CD4-positive, alpha-beta T cell treated with Interleukin-6 at 100 ng/mL for 8 hours (primary cell): Measurements from ENCODE around the gene PDK2.
"Not testable (repeated sequence)": the region's sequence is repeated elsewhere in the genome, so short reads cannot be mapped to it uniquely, and the experiment has no call there.

Experiments used
- DNase-seq: peaks from one replicate; pipeline ENCODE4 v3.0.0-alpha.2; 2020; ENCODE audit warnings: mixed read lengths, low spot score

PDK2 gene

DNA sequence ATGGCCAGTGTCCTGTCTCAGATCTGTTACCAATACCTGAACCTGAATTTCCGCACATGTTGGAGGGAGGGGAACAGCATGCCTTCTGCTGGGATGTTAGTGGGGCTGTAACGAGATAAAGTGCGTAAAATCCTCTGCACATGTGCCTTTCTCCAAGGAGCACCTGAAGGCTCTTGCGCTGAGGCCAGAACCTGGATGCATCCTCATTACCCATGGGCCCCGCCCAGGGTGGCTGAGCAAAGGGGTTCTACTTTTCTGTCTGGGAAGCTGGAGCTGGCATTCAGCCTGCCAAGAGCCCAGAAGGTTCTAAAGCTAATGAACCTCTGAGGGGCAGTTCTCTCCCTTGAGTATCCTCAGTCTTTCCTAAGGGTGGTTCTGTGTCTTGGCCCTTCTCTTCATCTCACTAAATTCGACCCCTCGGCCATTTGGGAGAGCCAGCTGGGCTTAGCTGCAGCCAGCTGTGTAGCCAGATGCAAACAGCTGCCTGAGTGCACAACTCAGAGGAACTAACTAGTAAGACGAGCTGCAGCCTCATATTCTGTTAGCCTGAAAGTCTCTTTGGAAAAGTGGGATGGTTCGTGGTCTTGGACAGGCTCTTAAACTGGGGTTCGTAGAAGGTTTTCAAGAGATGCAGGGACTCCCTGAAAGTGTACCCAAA, 36.7 kb upstream of the PDK2 start:
- DNase-seq = no peak

DNA sequence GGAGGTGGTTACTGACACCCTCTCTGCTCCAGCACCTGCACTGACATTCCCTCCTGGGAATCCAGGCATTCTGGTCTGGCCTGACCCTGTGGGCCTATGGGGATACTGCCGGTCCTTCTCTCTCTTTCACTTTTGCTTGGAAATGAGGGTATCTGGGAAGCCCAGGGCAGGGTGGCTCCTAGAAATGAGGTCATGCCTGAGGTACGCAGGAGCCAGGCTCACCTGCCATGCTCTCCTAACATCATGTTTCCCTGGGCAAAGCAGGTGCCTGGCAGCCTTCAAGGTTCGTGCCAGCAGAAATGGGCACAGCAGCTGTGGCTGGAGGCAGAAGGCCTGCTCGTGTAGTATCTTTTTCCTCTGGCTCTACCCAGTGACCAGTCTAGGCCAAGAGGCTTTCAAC, 35.9 kb upstream of the PDK2 start:
- DNase-seq = no peak

DNA sequence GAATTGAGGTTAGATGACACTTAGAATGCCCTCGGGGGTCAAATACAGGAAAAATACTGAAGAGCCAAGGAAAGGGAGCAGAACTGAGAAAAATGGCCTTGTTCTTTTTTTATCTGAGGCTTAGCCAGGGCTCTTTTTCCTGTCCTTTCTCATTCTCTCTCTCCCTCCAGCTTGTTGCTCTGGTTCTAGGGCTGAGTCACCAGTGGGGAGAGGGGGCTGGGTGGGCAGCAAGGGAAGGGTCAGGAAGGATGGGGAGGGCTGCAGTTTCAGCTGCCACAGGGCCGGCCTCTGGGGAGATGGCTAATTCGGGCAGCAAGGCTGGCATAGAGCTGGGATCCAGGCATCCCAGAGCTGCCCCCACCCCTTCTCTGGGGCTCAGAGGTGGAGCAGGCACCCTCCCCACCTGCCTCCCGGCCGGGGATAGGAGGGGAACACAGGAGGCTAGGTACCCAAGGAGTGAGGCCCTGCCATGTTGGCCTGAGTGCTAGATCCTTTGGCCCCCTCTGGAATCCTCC, 35.3 kb upstream of the PDK2 start:
- DNase-seq = no peak

DNA sequence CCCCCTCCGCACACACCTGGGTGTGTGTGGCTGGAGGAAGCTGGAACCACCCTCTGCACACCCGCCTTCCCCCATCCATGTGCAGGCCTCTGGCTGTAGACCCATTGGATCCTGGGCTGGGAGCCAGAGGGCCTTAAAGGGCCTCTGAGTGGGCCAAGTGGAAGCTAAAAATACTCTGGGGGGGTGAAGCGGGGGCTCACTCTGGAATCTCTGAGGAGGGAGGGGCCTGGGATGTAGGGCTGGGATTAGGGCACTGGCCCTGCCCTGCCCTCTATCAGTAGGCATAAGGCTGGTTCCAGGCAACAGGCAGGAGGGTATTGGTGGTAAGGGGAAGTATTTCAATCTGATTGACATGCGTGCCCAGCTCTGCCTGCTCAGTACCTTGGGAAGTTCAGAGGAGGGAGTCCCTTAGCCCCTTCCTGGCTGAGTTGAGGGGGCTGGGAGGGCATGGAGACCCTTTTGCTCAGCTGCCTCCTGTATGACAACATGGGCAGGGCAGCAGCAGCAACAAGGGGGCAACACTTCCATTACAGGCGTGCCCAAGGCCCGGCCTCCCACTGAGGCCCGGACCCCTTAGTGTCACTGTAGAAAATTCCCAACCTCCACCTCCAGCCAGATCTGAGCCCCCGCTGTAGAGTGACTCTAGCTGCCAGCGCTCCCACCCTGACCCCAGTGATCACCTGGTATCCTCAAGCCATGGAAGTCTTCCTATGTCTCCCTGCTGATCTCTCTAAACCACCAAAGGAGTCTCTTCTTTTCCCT, 34.0 kb upstream of the PDK2 start:
- no peak for DNase-seq

DNA sequence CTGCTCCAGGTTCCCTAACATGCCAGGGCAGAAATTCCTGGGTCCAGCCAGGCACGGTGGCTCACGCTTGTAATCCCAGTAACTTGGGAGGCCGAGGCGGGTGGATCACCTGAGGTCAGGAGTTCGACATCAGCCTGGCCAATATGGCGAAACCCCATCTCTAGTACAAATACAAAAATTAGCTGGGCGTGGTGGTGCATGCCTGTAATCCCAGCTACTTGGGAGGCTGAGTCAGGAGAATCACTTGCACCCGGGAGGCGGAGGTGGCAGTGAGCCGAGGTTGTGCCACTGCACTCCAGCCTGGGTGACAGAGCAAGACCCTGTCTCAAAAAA, 33.5 kb upstream of the PDK2 start:
- DNase-seq = not testable (repeated sequence)

DNA sequence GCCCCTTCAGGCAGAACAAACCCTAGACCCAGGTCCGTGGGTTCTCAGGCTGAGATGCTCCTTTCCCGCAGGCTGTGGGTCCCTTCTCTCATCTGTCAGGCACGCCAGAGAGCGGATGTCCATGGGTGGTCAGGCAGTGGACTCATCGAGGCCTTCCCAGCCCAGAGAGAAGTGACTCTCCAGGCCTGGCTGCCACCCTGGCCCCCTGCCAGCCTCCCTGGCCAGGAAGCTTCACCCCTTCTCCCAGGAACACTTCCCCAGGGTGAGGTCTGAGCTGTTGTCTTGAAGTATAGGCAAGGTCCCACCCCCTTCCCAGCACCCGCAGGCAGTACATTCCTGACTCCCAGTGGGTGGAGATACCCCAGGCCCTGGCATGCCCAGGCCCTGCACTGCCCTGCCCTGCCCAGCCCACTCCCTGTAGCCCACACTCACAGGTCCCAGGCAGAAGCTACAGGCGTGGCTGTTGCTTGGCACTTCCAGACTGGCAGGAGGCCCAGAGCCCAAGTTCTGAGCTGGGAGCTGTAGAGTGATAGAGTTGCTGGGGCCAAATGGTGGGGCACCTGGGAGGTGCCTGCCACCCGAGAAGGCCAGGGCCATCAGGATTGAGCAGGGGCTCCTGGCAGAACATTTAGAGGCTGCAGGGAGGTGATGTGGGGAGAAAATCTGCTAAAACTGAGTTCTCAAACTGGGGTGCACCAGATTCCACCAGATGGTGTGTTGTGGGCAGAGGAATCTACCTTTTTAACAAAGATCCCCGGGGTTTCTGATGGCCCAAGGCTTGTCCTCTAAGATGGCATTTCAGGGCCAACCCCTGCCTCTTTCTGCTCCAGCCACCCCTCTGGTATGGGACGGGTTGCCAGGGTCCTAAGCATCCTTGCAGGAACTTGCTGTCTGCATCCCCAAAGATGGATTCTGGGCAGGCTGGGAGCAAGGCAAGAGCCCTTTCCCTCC, 32.6 kb upstream of the PDK2 start:
- DNase-seq = no peak

DNA sequence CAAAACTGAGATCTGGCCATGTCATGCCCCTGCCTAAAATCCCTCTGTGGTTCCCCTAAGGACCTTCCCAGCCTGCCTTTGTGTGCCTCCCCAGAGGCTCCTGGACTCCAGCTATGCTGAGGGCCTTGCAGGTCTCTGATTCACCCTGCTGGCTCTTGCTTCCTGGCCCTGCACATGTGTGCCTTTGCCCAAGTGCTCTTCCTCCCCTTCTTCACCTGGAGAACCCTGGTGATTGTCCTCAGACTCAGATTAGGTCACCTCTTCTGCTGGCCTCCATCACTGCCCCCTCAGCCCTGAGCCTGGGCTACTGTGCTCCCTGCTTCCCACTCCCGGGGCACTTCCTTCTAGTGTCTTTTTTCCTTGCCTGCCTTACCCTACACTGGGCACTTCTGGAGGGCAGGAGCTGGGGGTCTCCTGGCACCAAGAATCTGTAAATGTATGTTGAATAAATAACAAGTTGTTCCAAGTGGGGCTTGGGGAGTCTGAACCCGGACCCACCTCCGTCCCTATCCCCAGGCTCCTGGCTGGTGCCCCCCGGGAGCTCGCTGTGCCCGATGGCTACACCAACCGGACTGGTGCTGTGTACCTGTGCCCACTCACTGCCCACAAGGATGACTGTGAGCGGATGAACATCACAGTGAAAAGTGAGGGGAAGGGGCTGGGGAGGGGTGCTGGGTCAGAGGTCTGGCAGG, 31.4 kb upstream of the PDK2 start:
- DNase-seq = no peak

DNA sequence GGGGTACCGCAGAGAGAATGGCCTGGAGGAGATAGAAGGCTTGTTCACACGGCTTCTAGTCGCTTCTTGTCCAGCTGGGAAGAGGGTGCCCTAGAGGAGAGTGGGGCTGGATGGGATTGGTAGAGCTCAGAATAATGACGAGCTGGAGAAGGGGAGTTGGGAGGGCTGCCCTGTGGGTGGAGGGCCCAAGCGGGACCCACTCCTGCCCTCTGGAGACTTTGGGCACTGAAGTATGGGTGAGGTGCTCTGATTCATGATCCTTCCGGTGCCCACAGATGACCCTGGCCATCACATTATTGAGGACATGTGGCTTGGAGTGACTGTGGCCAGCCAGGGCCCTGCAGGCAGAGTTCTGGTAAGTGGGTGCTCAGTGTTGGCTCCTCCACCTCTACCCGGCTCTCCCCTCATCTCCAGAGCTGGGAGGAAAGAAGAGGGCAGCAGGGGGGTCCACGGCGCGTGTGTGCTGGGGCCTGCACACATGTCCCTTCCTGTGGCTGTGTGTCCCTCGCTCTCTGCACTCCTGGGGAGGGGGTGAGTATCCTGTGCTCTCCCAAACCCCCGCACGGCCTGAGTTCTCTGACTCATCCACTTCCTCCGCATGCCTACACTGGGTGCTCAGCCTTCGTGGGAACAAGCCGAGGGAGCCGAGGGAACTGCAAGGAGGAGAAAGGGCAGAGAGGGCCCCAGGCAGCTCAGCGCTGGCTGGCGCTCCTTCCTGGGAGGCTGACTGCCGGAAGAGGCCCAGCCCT, 30.7 kb upstream of the PDK2 start:
- DNase-seq = no peak

DNA sequence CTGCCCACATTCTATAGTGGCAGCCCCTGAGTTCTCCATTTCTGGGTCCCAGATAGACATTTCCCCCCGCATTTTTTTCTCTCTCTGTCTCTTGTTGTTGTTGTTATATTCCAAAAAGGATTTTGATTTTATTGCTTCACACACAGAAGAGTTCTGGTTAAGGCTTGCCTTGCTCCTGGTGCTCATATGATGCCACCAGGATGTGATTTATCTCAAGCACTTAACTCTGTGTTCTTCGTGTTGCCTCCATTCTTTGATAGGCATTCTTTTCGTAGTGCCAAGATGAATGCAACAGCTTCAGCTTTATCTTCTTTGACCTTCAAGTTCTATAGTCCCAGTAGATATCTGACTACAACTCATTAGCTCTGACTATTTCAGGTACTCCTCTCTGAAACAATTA, 30.1 kb upstream of the PDK2 start:
- DNase-seq = no peak

DNA sequence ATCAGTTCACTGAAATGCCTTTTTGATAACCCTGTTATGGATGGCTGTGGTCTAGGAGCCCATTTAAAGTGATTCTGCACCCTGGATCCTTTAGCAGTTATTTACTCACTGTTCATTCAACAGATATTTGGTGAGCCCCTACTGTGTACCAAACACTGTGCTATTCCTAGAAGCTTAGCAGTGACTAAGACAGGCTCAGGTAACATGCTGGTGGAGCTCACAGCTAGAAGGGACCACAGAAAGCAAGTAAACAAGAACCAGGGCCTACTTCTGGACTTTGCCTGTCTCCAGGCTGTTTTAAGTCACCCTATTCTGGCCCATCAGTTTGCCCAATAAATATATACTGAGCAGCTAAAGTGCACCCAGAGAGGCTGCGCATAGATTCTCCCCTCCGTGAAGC, 28.2 kb upstream of the PDK2 start:
- DNase-seq = no peak

DNA sequence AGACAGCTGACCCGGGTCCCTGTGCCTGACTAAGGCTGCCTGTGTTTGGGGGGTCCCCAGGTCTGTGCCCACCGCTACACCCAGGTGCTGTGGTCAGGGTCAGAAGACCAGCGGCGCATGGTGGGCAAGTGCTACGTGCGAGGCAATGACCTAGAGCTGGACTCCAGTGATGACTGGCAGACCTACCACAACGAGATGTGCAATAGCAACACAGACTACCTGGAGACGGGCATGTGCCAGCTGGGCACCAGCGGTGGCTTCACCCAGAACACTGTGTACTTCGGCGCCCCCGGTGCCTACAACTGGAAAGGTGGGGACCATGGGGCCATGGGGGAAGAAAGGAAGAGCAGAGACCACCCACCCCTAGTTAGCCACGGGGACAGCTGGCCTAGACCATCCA, 27.2 kb upstream of the PDK2 start:
- DNase-seq = no peak

DNA sequence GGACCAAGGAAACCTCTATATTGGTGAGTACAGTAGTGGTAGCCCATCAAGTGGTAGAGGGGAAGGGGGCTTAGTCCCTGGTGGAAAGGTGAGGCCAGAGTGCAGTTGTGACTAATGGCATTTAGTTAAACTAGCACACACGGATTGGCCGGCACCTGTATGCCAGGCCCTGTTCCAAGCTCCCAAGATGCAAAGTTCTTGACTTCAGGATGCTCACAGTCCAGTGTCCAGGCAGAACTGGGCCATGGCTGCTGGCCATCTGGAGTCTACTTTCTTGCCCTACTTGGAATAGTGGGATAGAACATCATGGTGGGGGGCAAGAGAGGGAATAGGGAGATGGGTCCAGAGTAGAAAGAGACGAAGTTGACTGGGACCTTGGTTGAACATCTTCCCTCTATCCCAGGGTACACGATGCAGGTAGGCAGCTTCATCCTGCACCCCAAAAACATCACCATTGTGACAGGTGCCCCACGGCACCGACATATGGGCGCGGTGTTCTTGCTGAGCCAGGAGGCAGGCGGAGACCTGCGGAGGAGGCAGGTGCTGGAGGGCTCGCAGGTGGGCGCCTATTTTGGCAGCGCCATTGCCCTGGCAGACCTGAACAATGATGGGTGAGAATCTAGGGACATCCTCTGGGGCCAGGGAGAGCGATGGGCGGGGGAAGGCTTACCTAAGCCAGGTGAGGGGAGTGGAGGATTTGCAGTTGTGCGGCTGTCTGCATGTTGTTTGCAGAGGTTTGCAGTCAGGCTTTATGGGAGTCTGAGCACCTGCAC, 24.1 kb upstream of the PDK2 start:
- DNase-seq = no peak

DNA sequence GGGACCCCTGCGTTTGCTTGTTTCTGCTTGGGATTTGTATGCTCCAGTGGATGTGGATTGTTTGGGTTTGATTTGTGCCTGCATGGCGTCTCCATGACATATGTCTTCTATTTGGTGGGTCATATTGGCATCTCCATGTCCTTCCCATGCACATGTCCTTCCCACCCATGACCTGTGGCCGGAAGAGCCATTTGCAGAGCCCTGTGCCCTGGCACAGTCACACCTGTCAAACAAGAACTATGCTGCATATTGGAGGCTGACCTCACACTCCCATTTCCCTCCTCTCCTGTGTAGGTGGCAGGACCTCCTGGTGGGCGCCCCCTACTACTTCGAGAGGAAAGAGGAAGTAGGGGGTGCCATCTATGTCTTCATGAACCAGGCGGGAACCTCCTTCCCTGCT, 23.5 kb upstream of the PDK2 start:
- no peak for DNase-seq

DNA sequence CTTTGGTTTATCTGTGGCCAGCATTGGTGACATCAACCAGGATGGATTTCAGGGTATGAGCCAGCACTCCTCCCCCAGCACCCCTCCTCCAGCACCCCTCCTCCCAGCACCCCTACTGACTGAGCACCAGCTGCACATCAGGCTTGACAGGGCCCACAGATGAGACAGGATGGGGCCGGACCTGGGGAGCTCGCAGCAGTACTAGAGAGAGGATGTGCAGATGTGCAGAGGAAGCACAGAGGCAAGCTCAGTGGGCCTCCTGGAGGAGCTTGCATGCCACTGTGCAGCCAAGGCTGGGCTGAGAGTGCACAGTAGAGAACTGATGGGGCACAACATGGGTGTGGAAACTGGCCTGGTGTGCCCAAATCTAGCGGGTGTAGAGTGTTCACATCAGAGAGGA, 23.0 kb upstream of the PDK2 start:
- DNase-seq = no peak

DNA sequence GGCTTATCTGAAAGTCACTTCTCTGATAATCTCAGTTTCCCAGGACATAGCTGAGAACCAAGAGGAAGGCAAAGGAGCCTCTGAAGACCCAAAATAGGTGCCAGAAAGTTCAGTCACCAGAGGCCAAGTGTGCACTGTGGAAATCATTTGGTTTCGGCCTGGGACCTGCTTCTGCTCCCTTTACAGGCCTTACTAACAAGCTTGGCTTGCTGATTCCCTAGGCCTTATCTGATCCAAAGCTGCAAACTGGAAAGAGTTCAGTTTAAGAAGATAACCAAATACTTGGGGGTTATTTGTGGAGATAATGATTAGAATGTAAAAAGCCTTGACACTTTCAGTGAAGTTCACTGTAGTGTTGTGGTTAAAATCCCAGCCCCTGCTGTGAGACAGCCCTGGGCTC, 22.2 kb upstream of the PDK2 start:
- no peak for DNase-seq

DNA sequence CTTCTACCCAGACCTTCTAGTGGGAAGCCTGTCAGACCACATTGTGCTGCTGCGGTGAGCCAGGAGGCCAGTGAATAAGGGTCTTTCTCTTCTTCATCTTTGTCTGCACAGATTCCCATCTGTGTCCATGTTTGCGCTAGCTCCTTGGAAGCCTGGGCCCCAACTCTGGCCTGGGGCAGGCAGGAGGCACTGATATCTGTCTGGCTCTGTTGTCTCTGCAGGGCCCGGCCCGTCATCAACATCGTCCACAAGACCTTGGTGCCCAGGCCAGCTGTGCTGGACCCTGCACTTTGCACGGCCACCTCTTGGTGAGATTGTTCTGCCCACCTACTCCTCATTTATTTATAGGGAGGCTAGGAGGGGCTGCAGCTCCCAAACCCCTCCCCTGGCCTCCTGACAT, 20.9 kb upstream of the PDK2 start:
- DNase-seq = no peak

DNA sequence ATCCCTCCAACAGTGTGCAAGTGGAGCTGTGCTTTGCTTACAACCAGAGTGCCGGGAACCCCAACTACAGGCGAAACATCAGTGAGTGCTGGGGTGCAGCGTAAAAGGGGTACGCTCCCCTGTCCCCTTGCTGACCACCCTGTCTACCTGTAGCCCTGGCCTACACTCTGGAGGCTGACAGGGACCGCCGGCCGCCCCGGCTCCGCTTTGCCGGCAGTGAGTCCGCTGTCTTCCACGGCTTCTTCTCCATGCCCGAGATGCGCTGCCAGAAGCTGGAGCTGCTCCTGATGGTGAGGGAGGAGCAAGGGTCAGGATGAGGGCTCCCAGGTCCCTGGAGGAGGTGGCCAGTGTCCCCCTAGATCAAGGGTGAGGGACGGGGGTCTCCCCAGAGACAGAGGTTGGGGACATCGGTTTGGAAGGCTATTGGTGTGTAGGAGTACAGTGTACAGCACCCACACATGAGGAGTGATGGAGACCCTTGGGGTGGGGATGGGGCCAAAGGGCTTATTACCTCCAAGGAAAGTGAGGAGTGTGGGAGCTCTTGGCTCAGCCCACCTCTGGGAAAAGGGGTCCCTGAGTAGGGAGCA, 19.6 kb upstream of the PDK2 start:
- no peak for DNase-seq

DNA sequence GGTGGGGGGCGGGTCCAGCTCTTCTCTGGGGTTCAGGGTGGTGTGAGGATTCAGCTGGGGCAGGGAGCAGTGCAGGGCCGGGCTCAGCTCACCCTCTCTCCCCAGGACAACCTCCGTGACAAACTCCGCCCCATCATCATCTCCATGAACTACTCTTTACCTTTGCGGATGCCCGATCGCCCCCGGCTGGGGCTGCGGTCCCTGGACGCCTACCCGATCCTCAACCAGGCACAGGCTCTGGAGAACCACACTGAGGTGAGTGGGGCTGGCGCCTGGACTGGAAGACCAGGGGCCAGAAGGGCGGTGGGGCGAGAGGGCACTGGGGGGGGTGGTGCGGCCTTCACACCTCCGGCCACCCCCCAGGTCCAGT, 18.9 kb upstream of the PDK2 start:
- no peak for DNase-seq

DNA sequence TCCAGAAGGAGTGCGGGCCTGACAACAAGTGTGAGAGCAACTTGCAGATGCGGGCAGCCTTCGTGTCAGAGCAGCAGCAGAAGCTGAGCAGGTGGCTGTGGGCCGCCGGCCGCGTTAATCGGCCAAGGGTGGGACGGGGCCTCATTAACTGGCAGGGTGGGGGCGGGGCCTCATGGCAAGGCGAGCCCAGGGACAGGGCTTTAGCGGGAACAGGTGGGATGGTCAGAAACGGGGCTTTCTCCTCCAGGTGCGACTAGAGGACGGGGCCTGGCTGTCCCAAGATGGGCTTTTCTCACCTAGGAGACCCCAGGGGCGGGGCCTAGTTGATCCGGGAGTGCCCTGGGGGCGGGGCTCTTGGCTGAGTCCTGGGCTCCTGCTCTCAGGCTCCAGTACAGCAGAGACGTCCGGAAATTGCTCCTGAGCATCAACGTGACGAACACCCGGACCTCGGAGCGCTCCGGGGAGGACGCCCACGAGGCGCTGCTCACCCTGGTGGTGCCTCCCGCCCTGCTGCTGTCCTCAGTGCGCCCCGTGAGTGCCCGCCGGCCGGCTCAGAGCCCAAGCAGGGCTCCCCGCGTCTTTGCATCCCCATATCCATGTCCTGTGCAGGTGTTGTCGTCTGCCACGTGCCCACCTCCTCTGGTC, 18.4 kb upstream of the PDK2 start:
- no peak for DNase-seq

DNA sequence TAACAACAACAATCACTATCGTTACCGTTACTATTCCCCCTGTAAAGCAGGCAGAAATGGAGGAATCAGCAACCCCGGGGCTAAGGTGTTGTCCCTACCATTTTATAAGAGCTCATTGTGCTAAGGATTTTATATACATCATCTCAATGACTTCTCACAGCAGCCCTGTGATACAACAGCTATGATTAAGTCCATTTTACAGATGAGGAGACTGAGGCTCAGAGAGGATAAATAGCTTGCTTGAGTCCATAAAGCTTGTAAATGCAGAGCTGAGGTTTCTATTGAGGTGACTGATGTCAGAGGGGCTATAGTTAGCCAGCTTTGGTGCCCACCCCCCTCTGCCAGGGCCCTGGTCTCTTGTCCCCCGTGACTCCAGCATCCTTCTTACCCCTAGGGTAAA, 16.7 kb upstream of the PDK2 start:
- no peak for DNase-seq
